Activated CD8-positive, alpha-beta T cell treated with anti-CD3 and anti-CD28 coated beads for 36 hours (primary cell): ENCODE measurements around the gene ADARB2. TPM values are rescaled to one million over a fixed set of nuclear protein-coding genes. Genes with fewer than 3 reads are reported as not detected.

ENCODE experiments used
- ATAC-seq: fragments of 200-7000 bp; cut with Tn5 transposase; one replicate; pipeline ENCODE4 v1.10.0; 2021; ENCODE audit warnings: mild to moderate bottlenecking, moderate library complexity
- CTCF ChIA-PET: fragments of 350-600 bp; sonication (Branson Sonifier 250); formaldehyde crosslinking; loops from one replicate; lab custom pipeline; 2021; ENCODE audit warnings: antibody characterized with exemption; lab: Charles Lee
- POLR2A ChIA-PET: fragments of 350-600 bp; sonication (Branson Sonifier 250); formaldehyde crosslinking; loops from one replicate; lab custom pipeline; 2021; ENCODE audit warnings: antibody characterized with exemption; lab: Charles Lee
- DNase-seq: peaks from one replicate; pipeline ENCODE4 v3.0.0-alpha.2; 2020
- H3K27ac Mint-ChIP-seq: one replicate; pipeline ENCODE4 v1.8.0; 2021; ENCODE audit warnings: mild to moderate bottlenecking, mixed read lengths
- H3K27me3 Mint-ChIP-seq: one replicate; pipeline ENCODE4 v1.8.0; 2021; ENCODE audit warnings: mixed read lengths
- H3K36me3 Mint-ChIP-seq: one replicate; pipeline ENCODE4 v1.8.0; 2021; ENCODE audit warnings: low read depth, mixed read lengths
- H3K4me1 Mint-ChIP-seq: one replicate; pipeline ENCODE4 v1.8.0; 2021; ENCODE audit warnings: low read depth, mixed read lengths
- H3K4me3 Mint-ChIP-seq: one replicate; pipeline ENCODE4 v1.8.0; 2021; ENCODE audit warnings: mild to moderate bottlenecking, moderate library complexity, mixed read lengths
- H3K9me3 Mint-ChIP-seq: one replicate; pipeline ENCODE4 v1.8.0; 2021; ENCODE audit warnings: mixed read lengths
- intact Hi-C: fragments of 100-400 bp; cut with micrococcal nuclease; formaldehyde crosslinking; loops from one replicate; pipeline ENCODE4 v1.10.0; 2022
- total RNA-seq, 2 experiments: library from RNA; stranded (reverse); gene quantifications; one replicate each; pipeline ENCODE4 v1.2.3, GENCODE V29; 2021
- TF ChIP-seq, protein P1 (sequence below): fragments of 200-600 bp; IDR thresholded peaks from one replicate; pipeline ENCODE4 v1.8.0; 2022; ENCODE audit warnings: antibody characterized with exemption, mild to moderate bottlenecking

Gene ADARB2
- total RNA-seq, 2 experiments from 2014 or later = 1.3 to 1.6 TPM

DNA sequence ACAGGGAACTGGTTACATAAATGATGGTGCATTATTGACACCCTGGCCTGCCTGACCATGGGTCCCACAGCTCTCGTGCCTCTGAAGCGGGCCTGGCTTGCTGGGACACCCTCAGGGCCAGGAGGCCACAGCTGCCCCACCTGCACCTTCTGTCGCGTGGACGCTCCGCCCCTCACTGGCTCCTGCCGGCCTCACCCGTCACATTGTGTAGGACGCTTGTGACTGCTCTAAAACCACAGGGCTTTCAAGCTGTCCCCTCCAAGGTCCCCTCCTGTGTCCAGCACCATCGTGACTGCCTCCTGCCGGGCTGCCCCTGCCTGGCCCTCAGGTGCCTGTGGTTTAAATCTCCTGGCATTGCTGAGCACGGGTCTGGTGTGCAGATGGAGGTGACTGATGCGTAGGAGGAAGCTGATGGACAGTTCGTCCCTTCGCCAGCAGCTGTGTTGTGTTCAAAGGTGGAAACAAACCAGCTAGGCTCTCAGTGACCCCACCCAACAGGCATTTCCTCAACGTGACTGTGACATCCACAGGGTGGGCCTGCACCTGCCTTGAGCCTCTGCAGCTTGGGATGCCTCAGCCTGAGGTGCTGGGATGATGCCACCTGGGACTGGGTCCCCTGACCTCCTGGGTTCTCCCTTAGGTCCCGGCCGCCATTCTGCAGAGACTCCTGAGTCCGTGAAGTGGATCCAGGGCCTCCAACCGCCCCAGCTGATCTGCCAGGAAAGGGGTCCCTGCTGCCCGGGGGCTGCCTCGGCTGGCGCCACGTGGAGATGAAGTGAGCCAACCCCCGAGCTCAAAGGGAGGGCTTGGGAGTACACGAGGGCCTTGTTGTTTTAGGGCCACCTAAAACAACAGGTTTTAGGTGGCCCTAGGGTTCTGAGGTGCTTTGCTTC, 532.6 kb downstream of the ADARB2 start:
- no peak overlapping the region for H3K4me3 Mint-ChIP-seq
- no peaks in the 10 kb centered on the region for H3K36me3 Mint-ChIP-seq
- H3K9me3 Mint-ChIP-seq = no peaks in the 10 kb centered on the region
- H3K4me1 Mint-ChIP-seq = no peaks in the 10 kb centered on the region
- intact Hi-C loops = no loop called here
- ChIA-PET CTCF (no interaction called here), POLR2A (interaction anchor here (0.6 to 0.7 kb wide), 2 partner anchors 13 to 77 kb away, joined by 3 read pairs; no protein-coding TSS in a partner anchor)
- TF ChIP-seq, protein P1, sequence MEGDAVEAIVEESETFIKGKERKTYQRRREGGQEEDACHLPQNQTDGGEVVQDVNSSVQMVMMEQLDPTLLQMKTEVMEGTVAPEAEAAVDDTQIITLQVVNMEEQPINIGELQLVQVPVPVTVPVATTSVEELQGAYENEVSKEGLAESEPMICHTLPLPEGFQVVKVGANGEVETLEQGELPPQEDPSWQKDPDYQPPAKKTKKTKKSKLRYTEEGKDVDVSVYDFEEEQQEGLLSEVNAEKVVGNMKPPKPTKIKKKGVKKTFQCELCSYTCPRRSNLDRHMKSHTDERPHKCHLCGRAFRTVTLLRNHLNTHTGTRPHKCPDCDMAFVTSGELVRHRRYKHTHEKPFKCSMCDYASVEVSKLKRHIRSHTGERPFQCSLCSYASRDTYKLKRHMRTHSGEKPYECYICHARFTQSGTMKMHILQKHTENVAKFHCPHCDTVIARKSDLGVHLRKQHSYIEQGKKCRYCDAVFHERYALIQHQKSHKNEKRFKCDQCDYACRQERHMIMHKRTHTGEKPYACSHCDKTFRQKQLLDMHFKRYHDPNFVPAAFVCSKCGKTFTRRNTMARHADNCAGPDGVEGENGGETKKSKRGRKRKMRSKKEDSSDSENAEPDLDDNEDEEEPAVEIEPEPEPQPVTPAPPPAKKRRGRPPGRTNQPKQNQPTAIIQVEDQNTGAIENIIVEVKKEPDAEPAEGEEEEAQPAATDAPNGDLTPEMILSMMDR = no peak
- ATAC-seq = no peak
- H3K27me3 Mint-ChIP-seq = no peaks in the 10 kb centered on the region
- no peak for DNase-seq
- H3K27ac Mint-ChIP-seq = no peak overlapping the region

DNA sequence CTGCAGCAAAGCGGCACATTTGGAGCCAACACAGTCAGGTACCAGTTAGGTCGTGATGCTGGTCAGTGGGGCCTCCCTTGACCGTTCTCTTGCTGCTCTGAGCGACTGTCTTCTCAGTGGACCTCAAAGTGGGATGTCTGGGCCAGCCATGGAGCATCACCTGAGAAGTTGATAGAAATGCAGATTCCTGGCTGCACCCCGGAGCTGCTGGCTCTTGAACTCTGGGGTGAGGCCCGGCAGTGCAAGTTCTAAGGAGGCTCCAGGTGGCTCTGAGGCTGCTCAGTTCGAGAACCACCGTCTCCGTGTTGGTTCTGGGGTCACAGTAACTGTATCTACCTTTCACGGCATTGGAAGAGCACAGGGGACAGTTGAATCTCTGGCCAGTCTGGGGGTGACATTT, 533.6 kb downstream of the ADARB2 start:
- CTCF ChIA-PET = no interaction called here
- Mint-ChIP-seq H3K36me3 (no peaks in the 10 kb centered on the region), H3K27me3 (peaks cover under 1% of the 10 kb centered on the region), H3K4me3 (no peak overlapping the region), H3K4me1 (no peaks in the 10 kb centered on the region), H3K27ac (no peak overlapping the region), H3K9me3 (no peaks in the 10 kb centered on the region)
- DNase-seq = no peak
- POLR2A ChIA-PET = no interaction called here
- TF ChIP-seq, protein P1 = no peak
- no peak for ATAC-seq
- intact Hi-C loops = no loop called here

DNA sequence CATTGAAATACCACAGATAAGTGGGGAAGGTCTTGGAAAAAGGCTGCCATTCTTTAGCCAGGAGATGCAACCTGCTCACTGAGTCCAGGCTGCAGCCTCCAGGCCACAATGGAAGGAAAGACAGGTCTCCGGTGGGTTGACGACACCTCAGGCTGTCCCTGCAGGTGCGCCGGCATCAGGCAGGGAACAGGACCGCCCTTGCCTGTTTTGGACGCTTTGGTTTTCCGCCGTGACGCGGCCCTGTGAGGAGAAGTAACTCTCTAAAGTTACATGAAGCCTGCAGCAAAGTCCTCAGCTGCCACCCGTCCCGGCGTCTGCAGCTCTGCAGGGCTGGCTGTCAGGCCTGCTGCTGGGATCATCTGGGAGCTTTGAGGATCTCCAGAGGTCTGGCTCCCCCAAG, 534.1 kb downstream of the ADARB2 start:
- H3K27ac Mint-ChIP-seq = no peak overlapping the region
- no peaks in the 10 kb centered on the region for H3K4me1 Mint-ChIP-seq
- H3K27me3 Mint-ChIP-seq = peaks cover 2% of the 10 kb centered on the region
- intact Hi-C loops = no loop called here
- no peaks in the 10 kb centered on the region for H3K36me3 Mint-ChIP-seq
- TF ChIP-seq, protein P1 = no peak
- H3K4me3 Mint-ChIP-seq = no peak overlapping the region
- DNase-seq = no peak
- ATAC-seq = no peak
- no peaks in the 10 kb centered on the region for H3K9me3 Mint-ChIP-seq
- CTCF ChIA-PET = no interaction called here
- POLR2A ChIA-PET = no interaction called here

DNA sequence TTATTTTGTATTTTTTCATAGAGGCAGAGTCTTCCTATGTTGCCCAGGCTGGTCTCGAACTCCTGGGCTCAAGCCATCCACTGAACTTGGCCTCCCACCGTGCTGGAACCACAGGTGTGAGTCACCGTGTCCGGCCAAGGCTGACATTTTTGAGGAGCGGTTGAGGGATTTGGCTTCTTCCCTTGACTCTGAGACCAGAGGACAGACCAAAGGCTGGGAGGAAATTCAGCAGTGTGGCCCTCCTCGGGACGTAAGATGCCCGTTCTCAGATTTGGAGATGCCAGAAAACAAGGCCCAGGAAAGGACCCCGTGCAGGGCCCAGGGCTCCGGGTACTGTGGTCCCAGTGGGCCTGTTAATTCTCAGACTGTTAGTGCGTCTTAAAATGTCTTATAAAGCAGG, 535.0 kb downstream of the ADARB2 start:
- ChIA-PET POLR2A (no interaction called here), CTCF (no interaction called here)
- no peak overlapping the region for H3K4me3 Mint-ChIP-seq
- no peak overlapping the region for H3K27ac Mint-ChIP-seq
- no peaks in the 10 kb centered on the region for H3K4me1 Mint-ChIP-seq
- H3K27me3 Mint-ChIP-seq = peaks cover 2% of the 10 kb centered on the region
- no peaks in the 10 kb centered on the region for H3K36me3 Mint-ChIP-seq
- no peaks in the 10 kb centered on the region for H3K9me3 Mint-ChIP-seq
- intact Hi-C loops = no loop called here
- DNase-seq (no peak), ATAC-seq (no peak)
- TF ChIP-seq, protein P1 = no peak
